GM18519 (cell line): ENCODE measurements around the gene DOCK6.

Experiments used
- ATAC-seq: cut with Tn5 transposase; IDR thresholded peaks from one replicate; pipeline ENCODE4 v1.9.1; 2021; ENCODE audit warnings: mild to moderate bottlenecking, moderate library complexity; ENCODE audit not compliant: unreplicated experiment, low FRiP score

Gene DOCK6, protein sequence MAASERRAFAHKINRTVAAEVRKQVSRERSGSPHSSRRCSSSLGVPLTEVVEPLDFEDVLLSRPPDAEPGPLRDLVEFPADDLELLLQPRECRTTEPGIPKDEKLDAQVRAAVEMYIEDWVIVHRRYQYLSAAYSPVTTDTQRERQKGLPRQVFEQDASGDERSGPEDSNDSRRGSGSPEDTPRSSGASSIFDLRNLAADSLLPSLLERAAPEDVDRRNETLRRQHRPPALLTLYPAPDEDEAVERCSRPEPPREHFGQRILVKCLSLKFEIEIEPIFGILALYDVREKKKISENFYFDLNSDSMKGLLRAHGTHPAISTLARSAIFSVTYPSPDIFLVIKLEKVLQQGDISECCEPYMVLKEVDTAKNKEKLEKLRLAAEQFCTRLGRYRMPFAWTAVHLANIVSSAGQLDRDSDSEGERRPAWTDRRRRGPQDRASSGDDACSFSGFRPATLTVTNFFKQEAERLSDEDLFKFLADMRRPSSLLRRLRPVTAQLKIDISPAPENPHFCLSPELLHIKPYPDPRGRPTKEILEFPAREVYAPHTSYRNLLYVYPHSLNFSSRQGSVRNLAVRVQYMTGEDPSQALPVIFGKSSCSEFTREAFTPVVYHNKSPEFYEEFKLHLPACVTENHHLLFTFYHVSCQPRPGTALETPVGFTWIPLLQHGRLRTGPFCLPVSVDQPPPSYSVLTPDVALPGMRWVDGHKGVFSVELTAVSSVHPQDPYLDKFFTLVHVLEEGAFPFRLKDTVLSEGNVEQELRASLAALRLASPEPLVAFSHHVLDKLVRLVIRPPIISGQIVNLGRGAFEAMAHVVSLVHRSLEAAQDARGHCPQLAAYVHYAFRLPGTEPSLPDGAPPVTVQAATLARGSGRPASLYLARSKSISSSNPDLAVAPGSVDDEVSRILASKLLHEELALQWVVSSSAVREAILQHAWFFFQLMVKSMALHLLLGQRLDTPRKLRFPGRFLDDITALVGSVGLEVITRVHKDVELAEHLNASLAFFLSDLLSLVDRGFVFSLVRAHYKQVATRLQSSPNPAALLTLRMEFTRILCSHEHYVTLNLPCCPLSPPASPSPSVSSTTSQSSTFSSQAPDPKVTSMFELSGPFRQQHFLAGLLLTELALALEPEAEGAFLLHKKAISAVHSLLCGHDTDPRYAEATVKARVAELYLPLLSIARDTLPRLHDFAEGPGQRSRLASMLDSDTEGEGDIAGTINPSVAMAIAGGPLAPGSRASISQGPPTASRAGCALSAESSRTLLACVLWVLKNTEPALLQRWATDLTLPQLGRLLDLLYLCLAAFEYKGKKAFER (N-terminal part only)

DNA sequence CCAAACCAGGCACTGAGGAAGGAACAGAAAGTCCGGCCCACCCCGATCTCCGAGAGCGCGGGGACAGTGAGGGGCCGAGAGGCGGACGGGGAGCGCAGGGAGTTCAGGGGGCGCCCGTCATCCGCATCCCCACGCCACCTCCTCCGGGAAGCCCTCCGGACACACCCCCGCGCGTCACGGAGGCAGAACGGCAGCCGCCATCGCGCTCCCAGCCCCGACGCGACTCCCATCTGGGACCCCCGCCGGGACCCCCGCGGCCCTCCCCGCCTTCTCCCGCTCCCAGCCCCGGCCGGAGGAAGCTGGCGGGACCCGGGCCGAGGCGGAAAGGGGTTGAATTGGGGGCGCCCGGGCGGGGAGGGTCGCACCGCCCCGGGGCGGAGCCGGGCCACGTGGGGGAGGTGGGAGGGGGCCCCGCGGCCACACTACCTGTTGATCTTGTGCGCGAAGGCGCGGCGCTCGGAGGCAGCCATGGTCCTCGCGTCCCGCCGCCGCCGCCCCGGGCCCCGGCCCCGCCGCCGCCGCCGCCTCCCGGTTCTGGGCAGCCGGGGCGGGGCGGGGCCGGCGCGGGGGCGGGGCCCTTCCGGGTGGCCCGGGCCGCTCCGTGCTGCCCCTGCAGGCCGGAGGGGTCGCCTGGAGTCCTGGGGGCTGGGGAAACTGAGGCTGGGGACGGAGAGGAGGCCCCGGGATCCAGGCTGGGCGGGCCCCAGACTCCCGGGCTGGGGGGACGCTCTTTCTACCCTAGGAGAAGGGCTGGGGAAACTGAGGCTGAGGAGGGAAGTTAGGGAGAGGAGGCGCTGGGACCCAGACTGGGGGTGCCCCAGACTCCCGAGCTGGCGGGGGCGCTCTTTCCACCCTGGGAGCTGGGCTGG is at the start of gene DOCK6:
DOCK6 (minus strand) TSS at position 554 of the 869 bp plus-strand sequence; CDS start at position 470, 84 bp downstream.
- ATAC-seq, result no peak

DNA sequence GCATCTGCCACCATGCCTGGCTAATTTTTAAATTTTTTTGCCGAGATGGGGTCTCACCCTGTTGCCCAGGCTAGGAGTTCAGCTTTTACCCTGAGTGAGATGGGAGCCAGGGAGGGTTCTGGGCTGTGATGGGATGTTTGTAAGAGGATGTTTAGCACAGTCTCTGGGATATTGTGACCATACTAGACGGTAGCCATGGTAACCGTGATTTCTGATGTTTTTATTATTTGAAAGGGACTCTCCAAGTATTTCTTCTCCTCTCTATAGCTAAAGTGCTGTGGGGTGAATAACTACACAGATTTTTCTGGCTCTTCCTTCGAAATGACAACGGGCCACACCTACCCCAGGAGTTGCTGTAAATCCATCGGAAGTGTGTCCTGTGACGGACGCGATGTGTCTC is 44.0 kb upstream of the DOCK6 start:
- ATAC-seq, result no peak

DNA sequence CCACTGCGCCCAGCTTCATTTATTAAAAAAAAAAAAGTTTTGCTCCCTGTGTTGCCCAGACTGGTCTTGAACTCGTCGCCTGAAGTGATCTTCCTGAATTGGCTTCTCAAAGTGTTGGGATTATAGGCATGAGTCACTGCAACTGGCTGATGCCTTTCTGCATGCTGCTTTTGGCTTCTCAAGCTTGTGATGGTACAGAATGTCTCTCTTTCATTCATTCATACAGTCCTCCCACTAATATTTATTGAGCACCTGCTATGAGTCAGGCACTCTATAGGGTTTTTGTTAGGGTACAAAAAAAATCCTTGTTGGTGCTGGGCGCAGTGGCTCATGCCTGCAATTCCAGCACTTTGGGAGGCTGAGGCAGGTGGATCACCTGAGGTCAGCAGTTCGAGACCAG is 42.6 kb upstream of the DOCK6 start:
- ATAC-seq, result no peak

DNA sequence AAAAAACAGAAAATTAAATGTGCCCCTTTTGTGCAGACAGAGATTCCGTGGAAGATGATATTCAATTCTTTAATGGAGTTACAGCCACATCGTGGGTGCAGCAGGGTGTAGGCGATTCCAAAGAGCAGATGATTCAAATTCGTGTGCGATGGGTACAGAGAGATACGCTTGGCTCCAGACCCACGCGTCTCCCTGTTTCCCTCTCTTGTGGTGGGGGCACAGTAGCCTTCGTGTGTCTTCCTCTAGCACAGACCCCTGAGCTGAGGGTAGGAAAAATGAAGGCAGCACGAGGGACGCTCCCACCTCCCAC is 38.4 kb upstream of the DOCK6 start:
- ATAC-seq, result no peak

DNA sequence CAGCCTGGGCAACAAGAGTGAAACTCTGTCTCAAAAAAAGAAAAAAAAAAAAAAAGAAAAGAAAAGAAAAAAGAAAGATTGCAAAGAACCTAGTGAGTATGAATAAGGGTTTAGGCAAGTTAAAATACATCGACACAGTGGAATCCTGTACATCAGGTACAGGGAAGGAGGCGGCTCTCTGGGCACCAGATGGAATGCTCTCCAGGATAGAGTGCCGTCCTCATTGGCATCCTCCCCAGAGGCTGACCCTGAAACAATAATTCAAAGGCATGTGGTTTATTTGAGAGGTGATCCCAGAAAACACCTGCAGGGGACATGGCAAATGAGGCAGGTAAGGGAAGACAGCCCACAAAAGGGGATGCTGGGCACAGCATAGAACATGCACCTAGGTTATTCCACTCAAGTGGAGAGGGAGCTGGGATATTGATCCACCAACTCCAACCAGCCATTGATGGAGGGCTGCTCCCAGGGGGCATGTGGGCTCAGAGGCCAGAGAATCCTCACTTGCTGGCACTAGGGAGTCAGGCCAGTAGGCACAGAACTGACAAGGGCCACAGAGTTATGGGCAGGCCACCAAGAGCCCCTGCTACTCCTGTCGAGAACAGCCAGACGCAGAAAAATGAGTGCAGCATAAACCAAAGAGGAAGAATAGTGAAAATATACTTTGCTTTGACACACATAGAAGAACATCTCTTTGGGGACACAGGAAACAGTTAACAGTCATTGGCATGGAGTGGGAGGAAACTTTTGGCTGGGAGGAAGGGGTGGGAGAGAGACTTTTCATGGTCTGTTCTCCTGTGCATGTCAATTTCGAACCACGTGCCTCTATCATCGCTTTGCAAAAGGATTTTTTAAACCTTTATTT is 37.9 kb upstream of the DOCK6 start:
- no peak for ATAC-seq

DNA sequence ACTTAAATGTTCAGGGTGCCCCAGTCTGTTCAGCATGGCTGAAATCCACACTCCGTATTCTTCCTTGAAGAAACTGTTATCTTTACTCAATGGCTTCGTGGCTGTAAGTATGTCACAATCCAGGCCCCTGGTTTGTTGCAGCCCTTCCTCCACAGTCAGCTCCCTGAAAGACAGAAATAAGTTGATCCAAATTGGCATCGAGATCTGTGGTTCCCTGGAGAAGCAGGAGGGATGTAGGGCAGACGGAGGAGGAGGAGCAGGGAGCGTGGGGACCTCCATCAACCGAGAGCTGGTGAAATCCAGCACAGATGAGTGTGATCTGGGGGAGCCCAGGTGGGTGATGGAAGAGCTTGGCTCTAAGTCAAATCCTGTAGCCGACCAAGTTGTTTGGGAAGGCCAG is 33.9 kb upstream of the DOCK6 start:
- no peak for ATAC-seq

DNA sequence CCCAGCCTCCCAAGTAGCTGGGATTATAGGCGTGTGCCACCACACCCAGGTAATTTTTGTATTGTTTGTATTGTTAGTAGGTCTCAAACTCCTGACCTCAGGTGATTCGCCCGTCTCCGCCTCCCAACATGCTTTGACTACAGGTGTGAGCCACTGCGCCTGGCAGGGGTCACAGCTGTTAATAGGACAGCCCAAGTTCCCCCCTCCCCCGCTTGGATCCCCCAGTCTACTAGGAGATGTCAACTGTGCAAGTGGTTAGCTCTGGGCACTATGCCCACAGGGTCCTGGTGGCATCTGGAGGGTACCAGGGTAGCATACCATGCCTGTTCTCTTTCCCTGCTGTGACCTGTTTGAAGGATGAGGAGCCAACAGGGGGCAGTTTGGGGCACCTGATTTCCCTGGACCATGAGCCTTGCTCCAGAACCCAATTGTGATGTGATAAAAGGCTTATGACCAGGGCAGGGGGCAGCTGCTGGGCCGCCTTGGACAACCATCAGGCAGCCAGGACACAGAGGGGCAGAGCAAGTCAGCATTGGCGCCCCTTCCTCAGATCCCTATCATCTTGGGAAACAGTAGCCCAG is 33.4 kb upstream of the DOCK6 start, which contains the start of gene TSPAN16:
TSPAN16 (plus strand) TSS at position 496 of the 581 bp plus-strand sequence. CDS start 138 bp downstream, outside the sequence.
- no peak for ATAC-seq

DNA sequence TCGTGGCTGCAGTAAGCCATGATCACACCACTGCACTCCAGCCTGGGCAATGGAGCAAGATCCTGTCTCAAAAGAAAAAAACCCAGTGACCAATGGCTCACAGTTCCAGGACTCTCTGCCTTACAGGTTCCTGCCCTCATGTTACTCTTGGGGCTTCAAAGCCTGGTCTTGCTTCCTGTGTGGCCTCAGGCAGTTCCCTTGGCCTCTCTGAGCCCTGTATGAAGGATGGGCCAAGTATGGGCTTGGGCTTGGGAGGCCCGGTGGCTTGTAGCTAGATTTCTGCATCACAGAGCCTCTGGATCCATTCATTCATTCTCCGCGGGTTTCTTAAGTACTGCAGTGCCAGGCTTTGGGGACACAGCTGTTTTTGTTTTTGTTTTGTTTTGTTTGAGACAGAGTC is 32.9 kb upstream of the DOCK6 start:
- no peak for ATAC-seq

DNA sequence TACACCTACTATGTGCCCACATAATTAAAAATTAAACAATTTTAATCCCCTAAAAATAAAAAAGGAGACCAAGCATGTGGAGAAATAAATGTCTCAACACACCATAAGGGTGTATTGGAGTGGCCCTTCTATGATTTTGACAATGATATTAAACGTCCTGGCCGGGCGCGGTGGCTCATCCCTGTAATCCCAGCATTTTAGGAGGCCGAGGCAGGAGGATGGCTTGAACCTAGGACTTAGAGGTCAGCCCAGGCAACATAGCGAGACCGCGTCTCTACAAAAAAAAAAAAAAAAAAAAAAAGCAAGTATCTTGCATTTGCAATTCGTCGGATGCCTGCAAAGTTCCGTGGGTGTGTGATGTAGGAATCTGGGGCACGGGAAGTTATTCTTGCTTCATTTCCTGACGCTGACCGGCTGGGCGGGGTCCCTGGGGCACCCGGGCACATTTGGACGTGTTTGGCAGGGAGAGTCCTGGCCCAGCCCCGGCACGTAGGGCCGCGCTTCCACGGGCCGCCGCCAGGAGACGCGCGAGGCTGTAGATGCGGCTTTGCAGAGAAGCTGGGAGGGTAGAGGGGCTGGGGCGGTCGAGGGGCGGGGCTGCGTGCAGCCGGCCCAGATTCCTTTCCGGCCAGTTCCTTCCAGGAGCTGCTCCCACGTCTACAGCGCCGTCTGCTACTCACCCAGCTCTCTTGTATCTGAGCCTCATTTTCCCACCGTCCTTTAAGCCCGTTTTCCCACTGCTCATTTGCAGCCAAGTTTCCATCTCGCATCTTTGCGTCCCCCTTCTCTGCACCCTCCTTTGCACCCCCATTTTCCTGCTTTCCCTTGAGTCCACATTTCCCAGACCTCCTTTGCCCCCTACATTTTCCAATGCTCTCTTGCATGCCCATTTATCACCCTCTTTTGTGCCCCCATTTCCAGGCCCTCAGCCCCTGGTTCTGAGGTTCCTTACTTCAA is 31.4 kb upstream of the DOCK6 start:
- no peak for ATAC-seq

DNA sequence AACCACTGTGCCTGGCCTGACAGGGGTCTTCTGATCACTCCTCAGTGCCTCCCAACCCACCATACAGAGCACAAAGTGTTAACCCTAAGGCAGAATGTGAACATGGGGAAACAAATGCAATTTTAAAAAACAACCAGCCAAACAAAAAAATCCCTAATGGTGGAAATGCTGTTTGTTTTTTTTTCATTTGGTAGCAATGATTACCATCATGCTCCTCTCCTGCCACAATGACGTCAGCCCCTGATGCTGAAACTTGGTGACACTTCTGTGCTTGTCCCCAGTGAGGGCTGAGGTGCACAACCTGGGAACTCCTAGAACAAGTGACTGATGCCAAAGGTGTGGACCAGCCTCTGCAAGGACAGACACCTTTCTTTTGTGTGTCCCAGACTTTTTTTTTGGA is 29.7 kb upstream of the DOCK6 start:
- no peak for ATAC-seq

DNA sequence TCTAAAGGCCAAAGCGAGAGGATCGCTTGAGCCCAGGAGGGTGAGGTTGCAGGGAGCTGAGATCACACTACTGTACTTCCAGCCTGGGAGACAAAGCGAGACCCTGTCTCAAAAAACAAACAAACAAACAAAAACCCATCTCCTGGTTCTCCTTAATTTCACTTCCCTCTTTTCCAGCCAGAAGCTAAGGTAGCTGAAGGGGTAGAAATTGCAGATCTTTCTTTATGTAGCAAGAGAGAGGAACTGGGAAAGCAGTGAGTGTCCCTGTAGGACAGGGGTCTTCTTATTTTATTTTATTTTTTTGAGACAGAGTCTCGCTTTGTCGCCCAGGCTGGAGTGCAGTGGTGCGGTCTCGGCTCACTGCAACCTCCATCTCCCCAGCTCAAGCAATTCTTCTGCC is 29.1 kb upstream of the DOCK6 start:
- no peak for ATAC-seq

DNA sequence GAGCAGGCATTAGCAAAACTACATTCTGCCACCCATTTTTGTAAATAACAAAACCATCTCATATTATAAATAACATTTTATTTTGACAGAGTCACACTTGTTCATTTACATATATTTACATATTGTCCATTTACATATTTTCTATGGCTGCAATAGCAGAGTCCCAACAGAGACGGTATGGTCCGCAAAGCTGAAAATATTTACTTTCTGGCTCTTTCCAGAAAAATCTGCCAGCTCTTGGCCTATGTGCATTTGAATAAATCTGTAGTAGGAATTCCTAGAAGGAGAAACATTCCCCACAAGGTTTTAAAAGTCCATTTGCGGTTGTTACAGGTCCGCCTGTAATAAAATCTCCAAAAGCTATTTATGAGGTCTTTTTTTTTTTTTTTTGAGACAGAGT is 27.9 kb upstream of the DOCK6 start:
- no peak for ATAC-seq

DNA sequence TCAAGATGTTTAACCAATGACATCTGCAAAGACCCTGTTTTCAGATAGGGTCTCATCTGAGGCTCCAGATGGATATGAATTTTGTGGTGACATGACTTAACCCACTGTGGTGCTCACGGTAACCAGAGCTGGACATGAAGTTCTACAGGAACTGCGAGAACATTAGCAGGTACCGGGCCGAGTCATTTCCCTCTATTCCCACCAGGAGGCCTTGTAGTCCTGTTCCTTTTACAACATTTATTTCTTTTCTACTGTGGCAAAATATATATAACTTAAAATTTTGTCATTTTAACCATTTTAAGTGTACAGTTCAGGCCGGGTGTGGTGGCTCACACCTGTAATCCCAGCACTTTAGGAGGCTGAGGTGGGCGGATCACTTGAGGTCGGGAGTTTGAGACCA is 26.0 kb upstream of the DOCK6 start:
- no peak for ATAC-seq

DNA sequence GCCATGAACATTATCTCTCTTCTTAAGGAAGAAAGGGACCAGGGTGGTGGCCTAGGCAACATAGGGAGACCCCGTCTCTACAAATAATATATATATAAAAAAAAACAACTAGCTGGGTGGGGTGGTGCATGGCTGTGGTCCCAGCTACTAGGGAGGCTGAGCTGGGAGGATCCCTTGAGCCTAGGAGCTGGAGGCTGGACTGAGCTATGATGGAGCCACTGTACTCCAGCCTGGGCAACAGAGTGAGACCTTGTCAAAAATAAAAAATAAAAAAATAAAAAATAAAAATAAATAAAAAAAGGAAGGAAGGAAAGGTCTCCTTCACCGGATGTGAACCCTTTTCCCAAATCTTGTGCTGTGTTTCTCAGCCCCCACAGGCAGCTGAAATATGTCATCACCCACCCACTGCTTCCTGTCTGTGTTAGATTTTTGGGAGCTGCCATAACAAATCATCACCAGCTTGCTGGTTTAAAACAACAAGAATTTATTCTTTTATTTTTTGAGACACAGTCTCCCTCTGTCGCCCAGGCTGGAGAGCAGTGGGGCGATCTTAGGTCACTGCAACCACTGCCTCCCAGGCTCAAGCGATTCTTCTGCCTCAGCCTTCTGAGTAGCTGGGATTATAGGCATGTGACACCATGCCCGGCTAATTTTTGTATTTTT is 24.1 kb upstream of the DOCK6 start:
- ATAC-seq, result no peak

DNA sequence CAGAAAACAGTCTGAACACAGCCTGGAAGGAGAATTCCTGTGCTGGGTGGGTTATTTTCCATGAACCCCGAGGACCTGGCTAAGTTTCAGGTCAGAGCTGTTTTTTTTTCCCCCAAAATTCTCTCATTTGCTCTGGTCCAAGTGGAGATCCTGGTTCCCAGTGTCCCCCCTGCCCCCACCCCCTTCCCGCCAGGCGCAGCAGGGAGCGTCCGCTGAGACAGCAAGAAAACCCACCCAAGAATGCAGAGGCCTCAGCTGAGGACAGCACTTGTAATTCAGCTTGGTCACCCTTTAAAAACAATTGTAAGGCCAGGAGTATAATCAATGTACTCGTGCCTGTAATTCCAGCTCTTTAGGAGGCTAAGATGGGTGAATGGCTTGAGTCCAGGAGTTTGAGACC is 22.2 kb upstream of the DOCK6 start:
- no peak for ATAC-seq

DNA sequence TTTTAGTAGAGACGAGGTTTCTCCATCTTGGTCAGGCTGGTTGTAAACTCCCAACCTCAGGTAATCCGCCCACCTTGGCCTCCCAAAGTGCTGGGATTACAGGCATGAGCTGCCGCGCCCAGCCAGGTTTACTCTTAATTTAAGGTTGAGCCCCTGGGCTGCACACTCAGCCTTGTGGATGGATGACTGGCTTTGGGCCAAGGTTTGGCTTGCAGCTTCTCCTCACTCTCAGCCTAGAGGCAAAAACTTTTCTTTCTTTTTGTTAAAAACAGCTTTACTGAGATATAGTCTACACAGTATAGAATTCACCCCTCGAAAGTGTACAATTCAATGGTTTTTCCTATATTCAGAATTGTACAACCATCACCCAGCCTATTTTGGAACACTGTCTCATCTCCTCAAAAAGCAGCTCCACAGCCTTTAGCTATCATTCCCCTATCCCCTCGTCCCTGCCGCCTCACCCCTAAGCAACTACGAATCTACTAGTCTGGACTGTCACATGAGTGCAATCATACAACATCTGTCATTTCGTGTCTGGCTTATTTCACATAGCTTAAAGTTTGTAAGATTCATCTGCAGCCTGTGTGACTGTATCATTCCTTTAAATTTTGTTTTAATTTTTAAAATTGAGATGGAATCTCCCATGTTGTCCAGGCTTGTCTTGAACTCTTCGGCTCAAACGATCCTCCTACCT is 19.2 kb upstream of the DOCK6 start:
- ATAC-seq, result no peak
